Ramos (cell line): Measurements from ENCODE around the gene APOB.

Experiments used
- in situ Hi-C: fragments of 300-500 bp; cut with MboI; formaldehyde crosslinking; loops from one replicate; pipeline ENCODE4 v1.14.3; 2022; ENCODE audit warnings: low sequenced_read_pairs; ENCODE audit not compliant: unreplicated experiment

The APOB gene

DNA sequence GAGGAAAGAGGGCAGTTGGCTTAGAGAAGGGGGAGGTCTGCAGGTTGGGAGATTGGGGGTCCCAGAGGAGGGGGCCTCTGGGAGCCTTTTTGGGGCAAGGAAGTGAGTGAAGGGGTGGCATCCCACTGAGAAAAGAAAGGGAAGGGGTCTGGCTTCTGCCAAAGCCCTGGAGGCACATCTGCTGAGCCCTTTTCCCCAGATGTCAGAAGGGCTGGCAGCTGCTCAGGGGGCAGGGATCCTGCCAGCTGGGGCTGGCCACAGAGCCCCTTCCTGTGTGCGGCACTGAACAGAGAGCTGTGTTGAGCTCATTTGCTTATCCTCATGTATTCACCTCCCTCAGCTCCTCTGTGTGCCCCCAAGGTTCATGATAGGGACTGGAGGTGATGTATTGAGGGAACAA is 54.5 kb downstream of the APOB start:
- in situ Hi-C loops, result no loop called here

GRCh38 chr2:20988905-20989304 is 55.0 kb downstream of the APOB start:
- in situ Hi-C loops, result no loop called here

GRCh38 chr2:20986024-20986939 is 57.6 kb downstream of the APOB start:
- in situ Hi-C loops, result no loop called here

DNA sequence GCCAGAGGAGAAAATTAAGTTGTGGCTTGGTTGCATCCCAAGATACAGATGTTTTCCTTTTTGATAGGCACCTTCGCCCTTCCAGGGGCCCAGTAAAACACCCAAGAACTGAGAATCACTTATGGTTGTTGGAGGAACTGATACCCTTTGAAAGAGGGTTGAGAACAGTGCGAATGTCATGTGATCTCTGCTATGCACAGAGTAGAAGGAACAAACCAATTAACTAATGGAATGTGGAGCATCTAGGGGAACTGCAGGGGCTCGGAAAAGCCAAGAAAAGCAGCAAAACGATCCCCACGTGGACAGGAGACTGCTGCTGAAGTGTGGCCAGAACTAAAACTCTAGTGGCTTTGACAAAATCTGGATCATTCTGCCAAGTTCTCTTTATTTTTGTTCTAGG is 58.8 kb downstream of the APOB start:
- in situ Hi-C loops, result no loop called here

DNA sequence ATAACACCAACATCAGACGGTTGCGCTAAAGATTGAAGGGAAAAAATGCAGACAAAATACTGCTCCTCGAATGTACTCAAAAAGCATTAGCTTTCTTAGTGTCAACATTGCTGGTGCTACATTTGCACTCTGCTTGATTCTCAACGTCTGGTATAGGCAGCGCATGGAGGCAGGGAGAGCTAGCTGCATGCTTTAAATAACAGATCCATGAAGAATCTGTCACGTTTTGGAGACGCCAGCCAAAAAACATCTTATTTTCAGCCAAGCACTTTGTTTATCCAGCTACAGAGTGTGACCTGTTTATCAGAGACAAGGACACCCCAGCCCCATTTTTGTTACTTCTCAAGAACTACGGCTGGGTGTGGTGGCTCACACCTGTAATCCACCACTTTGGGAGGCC is 59.5 kb downstream of the APOB start:
- in situ Hi-C loops, result no loop called here

DNA sequence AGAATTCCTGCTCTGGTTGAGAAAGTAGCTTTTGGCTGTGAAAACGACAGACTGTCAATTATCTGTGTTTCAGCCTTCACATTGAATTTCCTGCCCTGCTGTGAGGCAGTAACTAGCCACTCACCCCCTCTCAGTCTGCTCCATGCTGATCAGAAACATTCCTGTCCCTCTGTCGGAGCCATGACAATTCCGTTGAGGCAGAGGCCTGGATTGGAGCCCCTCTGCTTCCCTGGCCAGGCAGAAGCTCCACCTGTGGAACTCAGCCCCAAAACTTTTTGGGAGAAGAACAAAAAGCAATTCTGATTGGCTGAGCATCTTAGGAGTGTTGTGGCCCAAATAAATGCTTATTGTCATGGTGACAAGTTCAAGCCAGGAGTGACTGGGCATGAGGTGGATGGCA is 60.0 kb downstream of the APOB start:
- in situ Hi-C loops, result no loop called here

GRCh38 chr2:20982861-20983260 is 61.0 kb downstream of the APOB start:
- in situ Hi-C loops, result no loop called here

- in situ Hi-C loops, result no loop called here
Observed at GRCh38 chr2:20977520-20978180, 66.2 kb downstream of the APOB start.

DNA sequence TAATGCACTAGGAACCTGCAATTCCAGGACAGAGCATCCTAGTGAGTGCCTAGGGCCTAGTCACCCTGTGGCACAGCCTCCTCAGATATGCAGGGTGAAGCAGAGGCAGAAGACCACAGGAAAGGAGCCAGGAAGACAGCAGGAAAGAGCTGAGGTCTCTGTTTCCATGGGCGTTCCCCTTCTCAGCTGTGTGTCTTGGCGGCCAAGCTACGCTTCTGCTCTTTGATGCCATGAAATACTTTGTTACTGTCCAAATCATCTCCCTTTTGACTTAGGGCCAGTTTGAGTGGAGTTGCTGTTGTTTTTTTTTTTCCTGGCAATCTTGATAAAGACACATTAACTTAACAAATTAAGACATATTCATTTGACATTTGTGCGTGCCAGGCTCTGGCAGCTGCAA is 67.3 kb downstream of the APOB start:
- in situ Hi-C loops, result no loop called here

- in situ Hi-C loops, result no loop called here
Observed at GRCh38 chr2:20972792-20973565, 70.9 kb downstream of the APOB start.

DNA sequence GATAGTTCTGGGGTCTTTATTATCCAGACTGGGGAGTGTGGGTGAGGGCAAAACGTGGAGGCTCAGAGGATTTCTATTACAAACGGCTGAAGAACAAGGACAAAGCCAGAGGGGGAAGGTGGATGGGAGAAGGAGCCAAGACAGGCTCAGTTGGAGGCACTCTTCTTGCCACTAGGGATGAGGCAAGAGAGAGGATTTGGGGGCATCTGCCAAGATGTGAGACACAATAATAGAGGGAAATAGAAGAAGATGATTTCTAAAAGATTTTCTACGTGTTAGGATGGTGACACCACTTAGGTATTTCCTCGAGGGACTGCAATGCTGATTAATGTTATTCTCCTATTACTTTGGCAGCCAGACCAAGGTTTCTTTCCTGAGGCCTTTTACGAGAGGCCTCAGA is 71.8 kb downstream of the APOB start:
- in situ Hi-C loops, result no loop called here

- in situ Hi-C loops, result no loop called here
Observed at GRCh38 chr2:20970068-20970467, 73.8 kb downstream of the APOB start.

GRCh38 chr2:20966061-20966595 is 77.7 kb downstream of the APOB start:
- in situ Hi-C loops, result loop anchor here (10.0 kb wide), 1 partner anchor 191 kb away; no protein-coding TSS in a partner anchor

GRCh38 chr2:20965221-20965620 is 78.7 kb downstream of the APOB start:
- in situ Hi-C loops, result loop anchor here (10.0 kb wide), 1 partner anchor 190 kb away; no protein-coding TSS in a partner anchor

- in situ Hi-C loops, result loop anchor here (5.0 to 10.0 kb wide), 2 partner anchors 189 to 302 kb away; no protein-coding TSS in a partner anchor
Observed at GRCh38 chr2:20963867-20964266, 80.0 kb downstream of the APOB start.

GRCh38 chr2:20962939-20963557 is 80.8 kb downstream of the APOB start:
- in situ Hi-C loops, result loop anchor here (5.0 to 10.0 kb wide), 2 partner anchors 188 to 301 kb away; no protein-coding TSS in a partner anchor

- in situ Hi-C loops, result loop anchor here (5.0 to 10.0 kb wide), 2 partner anchors 187 to 300 kb away; no protein-coding TSS in a partner anchor
Observed at GRCh38 chr2:20961858-20962257, 82.0 kb downstream of the APOB start.

GRCh38 chr2:20960003-20960402 is 83.9 kb downstream of the APOB start:
- in situ Hi-C loops, result loop anchor here (5.0 to 10.0 kb wide), 2 partner anchors 185 to 298 kb away; no protein-coding TSS in a partner anchor

DNA sequence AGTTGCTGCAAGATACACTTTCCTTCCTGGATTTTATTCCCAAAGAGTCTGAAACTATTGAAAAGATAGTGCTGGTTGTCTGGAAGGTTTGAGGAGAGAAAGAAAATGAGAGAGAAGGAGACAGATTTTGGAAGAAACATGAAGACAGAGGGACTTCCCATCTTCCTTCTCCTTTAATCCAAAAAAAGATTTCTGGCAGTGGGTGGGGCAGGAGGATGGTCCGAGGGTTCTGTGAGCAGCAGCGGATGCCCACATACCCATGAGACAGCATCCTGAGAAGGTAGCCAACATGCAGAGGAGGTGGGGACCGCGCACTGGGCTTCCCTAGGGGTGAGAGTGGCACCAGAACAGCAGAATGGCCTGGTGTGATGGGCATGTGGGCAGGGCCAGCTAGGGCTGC is 84.6 kb downstream of the APOB start:
- in situ Hi-C loops, result no loop called here
